Fibroblast of the conjunctiva (primary cell): ENCODE results near the gene SGCB.
"Not testable (repeated sequence)": the region's sequence is repeated elsewhere in the genome, so short reads cannot be mapped to it uniquely, and the experiment has no call there.

Experiments
- DNase-seq: peaks from one replicate; pipeline ENCODE4 v3.0.0-alpha.2; 2010; ENCODE audit warnings: low read depth

The SGCB gene

GRCh38 chr4:52038103-52038912 is at the start of gene SGCB:
Gene SGCB (minus strand): TSS chr4:52038299. CDS start chr4:52038259, 40 bp downstream.
- no peak for DNase-seq

GRCh38 chr4:52086425-52086824 is 48.3 kb upstream of the SGCB start:
- not testable (repeated sequence) for DNase-seq

- DNase-seq = no peak
Measured at GRCh38 chr4:52081216-52081615, 43.1 kb upstream of the SGCB start.

- DNase-seq = no peak
Measured at GRCh38 chr4:52079659-52080058, 41.6 kb upstream of the SGCB start.

GRCh38 chr4:52076731-52077130 is 38.6 kb upstream of the SGCB start:
- no peak for DNase-seq

GRCh38 chr4:52071791-52072546 is 33.9 kb upstream of the SGCB start:
- DNase-seq = no peak

GRCh38 chr4:52069571-52069970 is 31.5 kb upstream of the SGCB start:
- DNase-seq = no peak

GRCh38 chr4:52059372-52059771 is 21.3 kb upstream of the SGCB start:
- peak; percentile 24 for DNase-seq

- no peak for DNase-seq
Measured at GRCh38 chr4:52058275-52058674, 20.2 kb upstream of the SGCB start.

- no peak for DNase-seq
Measured at GRCh38 chr4:52057196-52057595, 19.1 kb upstream of the SGCB start.

- DNase-seq = no peak
Measured at GRCh38 chr4:52054254-52054653, 16.2 kb upstream of the SGCB start.

GRCh38 chr4:52052475-52052780 is 14.3 kb upstream of the SGCB start:
- DNase-seq = no peak

- peak; percentile 74 for DNase-seq
Measured at GRCh38 chr4:52051615-52052474, 13.7 kb upstream of the SGCB start.

GRCh38 chr4:52051213-52051614 is 13.1 kb upstream of the SGCB start, which contains the start of gene SPATA18:
Gene SPATA18 (plus strand): TSS chr4:52051304. CDS start chr4:52051705, 401 bp downstream.
- DNase-seq = no peak

- no peak for DNase-seq
Measured at GRCh38 chr4:52049266-52049665, 11.2 kb upstream of the SGCB start.

- no peak for DNase-seq
Measured at GRCh38 chr4:52045028-52045427, 6.9 kb upstream of the SGCB start.

GRCh38 chr4:52037689-52038102 is 403 bp downstream of the SGCB start:
- no peak for DNase-seq

- DNase-seq = no peak
Measured at GRCh38 chr4:52036886-52037530, 1.1 kb downstream of the SGCB start.

- DNase-seq = no peak
Measured at GRCh38 chr4:52035190-52035589, 2.9 kb downstream of the SGCB start.

GRCh38 chr4:52032005-52032404 is 6.1 kb downstream of the SGCB start:
- DNase-seq = no peak

- DNase-seq = peak; percentile 28
Measured at GRCh38 chr4:52028970-52029369, 9.1 kb downstream of the SGCB start.
